Kidney (tissue), 14 donors: Measurements from ENCODE around the gene RPL21. TPM values are rescaled to one million over a fixed set of nuclear protein-coding genes. Genes with fewer than 3 reads are reported as not detected.
A peak's percentile ranks its signal among the peaks of the same experiment; 100 is the strongest.

Source experiments
- DNase-seq, 5 donors: peaks; one replicate each; pipeline ENCODE4 v3.0.0-alpha.2; 2013 to 2020
- FAIRE-seq: peaks from 2 replicates; lab custom pipeline; 2012; peaks lifted over from hg19 to GRCh38; lab: Jason Lieb, UNC
- H3K27ac ChIP-seq, 2 donors: one replicate each; pipeline ENCODE4 v1.7.0; 2013; ENCODE audit warnings: low read depth in 2 of 2, low read length in 2 of 2, inconsistent platforms in 1 of 2
- H3K27me3 ChIP-seq: one replicate; pipeline ENCODE4 v1.7.1; 2013; ENCODE audit warnings: low read length, inconsistent platforms; ENCODE audit not compliant: control insufficient read depth, insufficient read depth
- H3K36me3 ChIP-seq, 3 donors: one replicate each; pipeline versions ENCODE4 v1.7.0 to v1.7.1; 2013; ENCODE audit warnings: low read length in 3 of 3, control low read depth in 1 of 3, inconsistent platforms in 1 of 3; ENCODE audit not compliant: insufficient read depth in 3 of 3, control insufficient read depth in 2 of 3
- H3K4me1 ChIP-seq, 3 donors: one replicate each; pipeline versions ENCODE4 v1.7.0 to v1.7.1; 2013; ENCODE audit warnings: low read length in 3 of 3, inconsistent platforms in 1 of 3, low read depth in 1 of 3; ENCODE audit not compliant: control insufficient read depth in 2 of 3, insufficient read depth in 2 of 3
- H3K4me3 ChIP-seq, 3 donors: one replicate each; pipeline versions ENCODE4 v1.7.0 to v1.8.1; 2013; ENCODE audit warnings: low read length in 3 of 3, control low read depth in 1 of 3, inconsistent platforms in 1 of 3
- H3K9ac ChIP-seq, 3 donors: one replicate each; pipeline versions ENCODE4 v1.7.0 to v1.7.1; 2013; ENCODE audit warnings: low read length in 3 of 3, control low read depth in 1 of 3, inconsistent platforms in 1 of 3
- H3K9me3 ChIP-seq, 3 donors: one replicate each; pipeline versions ENCODE4 v1.7.0 to v1.7.1; 2013; ENCODE audit warnings: low read length in 3 of 3, control low read depth in 1 of 3, inconsistent platforms in 1 of 3; ENCODE audit not compliant: control insufficient read depth in 2 of 3, insufficient read depth in 1 of 3
- CTCF ChIP-seq: IDR thresholded peaks from 3 replicates; pipeline ENCODE4 v1.5.1; 2012; ENCODE audit warnings: mild to moderate bottlenecking, moderate library complexity, borderline replicate concordance; ENCODE audit not compliant: insufficient read depth; ENCODE audit errors: extremely low read depth
- intact Hi-C: fragments of 100-400 bp; cut with DNase I; formaldehyde crosslinking; loops from one replicate; pipeline ENCODE4 v1.11.1; 2022
- polyA plus RNA-seq: library from polyadenylated mRNA; stranded (reverse); fragments of 350-450 nt; fragmentation: Illumina TruSeq; extraction: RNeasy Lipid Tissue Mini Kit (QIAGEN cat#74804); gene quantifications from one replicate; pipeline ENCODE4 v1.2.3, GENCODE V29; 2014; ENCODE audit warnings: low read depth, low replicate concordance; ENCODE audit not compliant: insufficient read depth
- total RNA-seq: library from RNA; stranded (reverse); fragmentation: NEBNext Ultra II Directional; extraction: Animal tissue kit (Norgen Biotek cat#: 25700); gene quantifications from one replicate; pipeline ENCODE4 v1.2.1, GENCODE V29; 2021
- donor health status: control.
- donor health status: control.
- donor health status: control.
- donor health status: control.
- donor health status: control.
- donor health status: DM: yes; HTN: yes; CAD: no.
- donor health status: Normal renal cell carcinoma (clear cell type).

Gene RPL21
- total and polyA plus RNA-seq, 2 donors from 2014 or later, result 864 to 2,520 TPM

DNA sequence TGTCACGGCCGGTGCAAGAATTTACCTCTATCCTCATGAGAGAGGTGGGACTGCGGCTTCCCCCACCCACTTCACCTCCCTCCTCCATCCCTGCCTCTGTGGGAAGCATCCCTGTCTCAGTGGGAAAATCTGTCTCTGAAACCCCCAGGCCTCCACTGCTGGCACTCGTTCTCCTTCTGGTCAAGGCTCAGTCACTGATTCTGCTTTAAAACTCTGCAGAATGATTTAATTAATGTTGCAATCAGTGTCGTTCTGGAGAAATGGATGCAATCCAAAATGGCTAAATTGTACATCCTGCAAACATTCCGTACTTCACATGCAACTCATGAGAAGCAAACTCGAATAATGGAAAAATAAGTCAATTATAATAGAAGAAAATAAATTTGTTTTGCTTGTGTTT lies 24.8 kb downstream of the RPL21 start:
- H3K4me1 ChIP-seq, result peaks cover 10 to 20% (median 11%) of the 10 kb centered on the region in 3 donors
- H3K4me3 ChIP-seq, result no peak overlapping the region
- DNase-seq (no peak), FAIRE-seq (no peak)
- H3K9ac ChIP-seq, result no peak overlapping the region
- H3K27me3 ChIP-seq, result no peaks in the 10 kb centered on the region
- intact Hi-C loops, result loop anchor here (10.0 kb wide), 1 partner anchor 291 kb away; no protein-coding TSS in a partner anchor
- TF ChIP-seq CTCF, result no peak
- no peaks in the 10 kb centered on the region for H3K9me3 ChIP-seq
- peak overlapping the region in 1 of 2 donors; percentile 16 for H3K27ac ChIP-seq
- peaks cover 0 to 5% (median 0%) of the 10 kb centered on the region in 3 donors for H3K36me3 ChIP-seq

GRCh38 chr13:27279506-27279905 lies 28.1 kb downstream of the RPL21 start:
- TF ChIP-seq CTCF, result no peak
- intact Hi-C loops, result loop anchor here (10.0 kb wide), 1 partner anchor 295 kb away; no protein-coding TSS in a partner anchor

GRCh38 chr13:27280009-27280656 lies 28.8 kb downstream of the RPL21 start:
- no peaks in the 10 kb centered on the region for H3K4me1 ChIP-seq

More at GRCh38 chr13:27279506-27279905, 28.1 kb downstream of the RPL21 start:
- DNase-seq (no peak), FAIRE-seq (no peak)
- Histone ChIP-seq H3K4me3 (no peak overlapping the region), H3K9ac (no peak overlapping the region), H3K27ac (no peak overlapping the region), H3K4me1 (peaks cover 0 to 4% (median 2%) of the 10 kb centered on the region in 3 donors), H3K9me3 (no peaks in the 10 kb centered on the region), H3K27me3 (no peaks in the 10 kb centered on the region), H3K36me3 (no peaks in the 10 kb centered on the region)

More at GRCh38 chr13:27280009-27280656, 28.8 kb downstream of the RPL21 start:
- FAIRE-seq (no peak), DNase-seq (no peak)
- Histone ChIP-seq H3K27me3 (no peaks in the 10 kb centered on the region), H3K4me3 (no peak overlapping the region), H3K9me3 (no peaks in the 10 kb centered on the region), H3K9ac (no peak overlapping the region), H3K27ac (no peak overlapping the region), H3K36me3 (no peaks in the 10 kb centered on the region)
- no peak for TF ChIP-seq CTCF
- intact Hi-C loops, result no loop called here
